ENCODE data around the gene LPCAT1.

- TF ChIP-seq CTCF (conservative IDR thresholded peaks at IDR 0.05; ENCODE audit: low read depth in 2 of 2) (no peak), POLR2AphosphoS5 (IDR thresholded peaks at IDR 0.05; ENCODE audit: low read depth) (no peak), EZH2 (IDR thresholded peaks at IDR 0.05; ENCODE audit: low read depth, unreplicated experiment) (no peak), REST (IDR thresholded peaks at IDR 0.05; ENCODE audit: unreplicated experiment) (no peak)
Measured at GRCh38 chr5:1419476-1420210, 104.1 kb downstream of the LPCAT1 start.

Measured in GM23338 (cell line).